Measurements from ENCODE around the gene IL1RAPL1. TPM values are rescaled to one million over a fixed set of nuclear protein-coding genes. Genes with fewer than 3 reads are reported as not detected.

IL1RAPL1 gene
- total RNA-seq, 4 donors from 2014 or later, result 0.13 TPM; not detected in 3

GRCh38 chrX:28552882-28553829 lies 34.1 kb upstream of the IL1RAPL1 start:
- Histone ChIP-seq H3K9me3 (no peaks in the 10 kb centered on the region), H3K27ac (no peak overlapping the region), H3K36me3 (no peaks in the 10 kb centered on the region), H3K4me1 (no peaks in the 10 kb centered on the region), H3K27me3 (no peaks in the 10 kb centered on the region), H3K4me3 (no peak overlapping the region)
- WGBS, result 32% methylated on average over 1 of the region's 1 CpG
- TF ChIP-seq POLR2AphosphoS5 (IDR thresholded peaks at IDR 0.05), result no peak
- TF ChIP-seq POLR2A (IDR thresholded peaks at IDR 0.05), result no peak
- TF ChIP-seq EP300 (IDR thresholded peaks at IDR 0.05), result no peak
- no peak for TF ChIP-seq CTCF (IDR thresholded peaks at IDR 0.05)
- DNase-seq (ENCODE audit: low spot score in 2 of 2), result no peak

- 64% methylated on average over 3 of the region's 3 CpGs for WGBS
- no peak for DNase-seq (ENCODE audit: low spot score in 2 of 2)
- H3K9me3 ChIP-seq, result no peaks in the 10 kb centered on the region
- H3K4me1 ChIP-seq, result no peaks in the 10 kb centered on the region
- TF ChIP-seq CTCF (IDR thresholded peaks at IDR 0.05) (no peak), EP300 (IDR thresholded peaks at IDR 0.05) (no peak), POLR2AphosphoS5 (IDR thresholded peaks at IDR 0.05) (no peak), POLR2A (IDR thresholded peaks at IDR 0.05) (no peak)
- H3K27ac ChIP-seq, result no peak overlapping the region
- no peaks in the 10 kb centered on the region for H3K27me3 ChIP-seq
- H3K36me3 ChIP-seq, result no peaks in the 10 kb centered on the region
- H3K4me3 ChIP-seq, result no peak overlapping the region
Measured at GRCh38 chrX:28576117-28576516, 11.1 kb upstream of the IL1RAPL1 start.

- DNase-seq (ENCODE audit: low spot score in 2 of 2), result no peak
- no peak for TF ChIP-seq CTCF (IDR thresholded peaks at IDR 0.05)
- no peak for TF ChIP-seq POLR2A (IDR thresholded peaks at IDR 0.05)
- no peak for TF ChIP-seq EP300 (IDR thresholded peaks at IDR 0.05)
- no peak for TF ChIP-seq POLR2AphosphoS5 (IDR thresholded peaks at IDR 0.05)
- H3K27ac ChIP-seq, result no peak overlapping the region
- no peaks in the 10 kb centered on the region for H3K4me1 ChIP-seq
- H3K4me3 ChIP-seq, result no peak overlapping the region
- no peaks in the 10 kb centered on the region for H3K36me3 ChIP-seq
- H3K9me3 ChIP-seq, result no peaks in the 10 kb centered on the region
- no peaks in the 10 kb centered on the region for H3K27me3 ChIP-seq
Measured at GRCh38 chrX:28581522-28581921, 5.7 kb upstream of the IL1RAPL1 start.

GRCh38 chrX:28582511-28582910 lies 4.7 kb upstream of the IL1RAPL1 start:
- Histone ChIP-seq H3K9me3 (no peaks in the 10 kb centered on the region), H3K27ac (no peak overlapping the region), H3K36me3 (no peaks in the 10 kb centered on the region), H3K4me3 (no peak overlapping the region), H3K27me3 (no peaks in the 10 kb centered on the region), H3K4me1 (no peaks in the 10 kb centered on the region)
- TF ChIP-seq EP300 (IDR thresholded peaks at IDR 0.05), result no peak
- no peak for TF ChIP-seq POLR2AphosphoS5 (IDR thresholded peaks at IDR 0.05)
- no peak for TF ChIP-seq POLR2A (IDR thresholded peaks at IDR 0.05)
- no peak for TF ChIP-seq CTCF (IDR thresholded peaks at IDR 0.05)
- DNase-seq (ENCODE audit: low spot score in 2 of 2), result no peak
- 66% methylated on average over 4 of the region's 4 CpGs for WGBS

- TF ChIP-seq CTCF (IDR thresholded peaks at IDR 0.05) (no peak), EP300 (IDR thresholded peaks at IDR 0.05) (no peak), POLR2A (IDR thresholded peaks at IDR 0.05) (no peak), POLR2AphosphoS5 (IDR thresholded peaks at IDR 0.05) (no peak)
- no peaks in the 10 kb centered on the region for H3K9me3 ChIP-seq
- no peak for DNase-seq (ENCODE audit: low spot score in 2 of 2)
- H3K27ac ChIP-seq, result no peak overlapping the region
- H3K4me3 ChIP-seq, result no peak overlapping the region
- H3K4me1 ChIP-seq, result no peaks in the 10 kb centered on the region
- H3K27me3 ChIP-seq, result no peaks in the 10 kb centered on the region
- H3K36me3 ChIP-seq, result no peaks in the 10 kb centered on the region
Measured at GRCh38 chrX:28584025-28584424, 3.2 kb upstream of the IL1RAPL1 start.

All from suprapubic skin (tissue), 4 donors.